HEK293 (cell line): Measurements from ENCODE around the gene ELAVL1.

Source experiments
- CTCF ChIA-PET: fragments of 350-600 bp; formaldehyde crosslinking; extraction: SDS; loops from one replicate; lab custom pipeline; 2021; ENCODE audit warnings: antibody characterized with exemption; lab: Yijun Ruan, JAX
- POLR2A ChIA-PET: fragments of 300-600 bp; formaldehyde crosslinking; extraction: SDS; loops from one replicate; lab custom pipeline; 2020; ENCODE audit warnings: antibody characterized with exemption, inconsistent platforms; lab: Yijun Ruan, JAX
- H3K27ac ChIP-seq: fragments of 200-500 bp; sonication (Bioruptor generic); 2 replicates; pipeline ENCODE4 v1.5.1; 2014; ENCODE audit warnings: low read depth, low read length, control low read depth, inconsistent platforms; ENCODE audit errors: extremely low read depth
- H3K36me3 ChIP-seq, 2 experiments: fragments of 200-500 bp in 1 of 2; sonication (Bioruptor generic) in 1 of 2; 1 replicate in 1 of 2; 2 replicates in 1 of 2; pipeline ENCODE4 v1.5.1; 2014 to 2017; ENCODE audit warnings: inconsistent platforms in 2 of 2, low read length in 2 of 2; ENCODE audit not compliant: control insufficient read depth in 2 of 2, insufficient read depth in 1 of 2
- H3K4me1 ChIP-seq: fragments of 200-500 bp; sonication (Bioruptor generic); 2 replicates; pipeline ENCODE4 v1.5.1; 2014; ENCODE audit warnings: mild to moderate bottlenecking, low read length, inconsistent platforms; ENCODE audit not compliant: control insufficient read depth, insufficient read depth
- H3K4me3 ChIP-seq: 2 replicates; pipeline ENCODE4 v1.5.1; 2011; ENCODE audit warnings: low read depth, mild to moderate bottlenecking, control low read depth, low read length, moderate library complexity
- H3K9me3 ChIP-seq: fragments of 200-500 bp; sonication (Bioruptor generic); 2 replicates; pipeline ENCODE4 v1.5.1; 2014; ENCODE audit warnings: low read depth, low read length, inconsistent platforms; ENCODE audit not compliant: control insufficient read depth, insufficient read depth
- FEZF1 ChIP-seq: fragments of 450-650 bp; formaldehyde crosslinking; IDR thresholded peaks from 2 replicates; pipeline ENCODE4 v1.5.1; 2016; ENCODE audit warnings: missing biosample characterization, missing genetic modification characterization
- KLF1 ChIP-seq: fragments of 450-650 bp; formaldehyde crosslinking; IDR thresholded peaks from 2 replicates; pipeline ENCODE4 v1.5.1; 2016; ENCODE audit warnings: missing biosample characterization, missing genetic modification characterization
- KLF16 ChIP-seq: fragments of 450-650 bp; formaldehyde crosslinking; IDR thresholded peaks from 2 replicates; pipeline ENCODE4 v1.5.1; 2017; ENCODE audit warnings: missing biosample characterization, missing genetic modification characterization
- KLF7 ChIP-seq: fragments of 450-650 bp; formaldehyde crosslinking; IDR thresholded peaks from 2 replicates; pipeline ENCODE4 v1.5.1; 2016; ENCODE audit warnings: missing biosample characterization, missing genetic modification characterization, borderline replicate concordance
- SP2 ChIP-seq: fragments of 450-650 bp; formaldehyde crosslinking; IDR thresholded peaks from 2 replicates; pipeline ENCODE4 v1.5.1; 2016; ENCODE audit warnings: missing biosample characterization, missing genetic modification characterization
- ZBTB1 ChIP-seq: fragments of 450-650 bp; formaldehyde crosslinking; IDR thresholded peaks from 2 replicates; pipeline ENCODE4 v1.5.1; 2016; ENCODE audit warnings: missing biosample characterization, missing genetic modification characterization
- ZBTB17 ChIP-seq: fragments of 450-650 bp; formaldehyde crosslinking; IDR thresholded peaks from 2 replicates; pipeline ENCODE4 v1.5.1; 2016; ENCODE audit warnings: missing biosample characterization, missing genetic modification characterization
- ZBTB44 ChIP-seq: fragments of 450-650 bp; IDR thresholded peaks from 2 replicates; pipeline ENCODE4 v1.5.1; 2018; ENCODE audit warnings: missing biosample characterization, mild to moderate bottlenecking, missing genetic modification characterization
- ZNF10 ChIP-seq: fragments of 450-650 bp; formaldehyde crosslinking; IDR thresholded peaks from 2 replicates; pipeline ENCODE4 v1.5.1; 2017; ENCODE audit warnings: missing biosample characterization, missing genetic modification characterization
- ZNF391 ChIP-seq: fragments of 450-650 bp; formaldehyde crosslinking; IDR thresholded peaks from 2 replicates; pipeline ENCODE4 v1.5.1; 2016; ENCODE audit warnings: low read depth, missing biosample characterization, missing genetic modification characterization, borderline replicate concordance
- ZNF529 ChIP-seq: fragments of 450-650 bp; formaldehyde crosslinking; IDR thresholded peaks from 2 replicates; pipeline ENCODE4 v1.5.1; 2017; ENCODE audit warnings: missing genetic modification characterization, missing biosample characterization; ENCODE audit not compliant: insufficient replicate concordance
- ZNF610 ChIP-seq: fragments of 450-650 bp; formaldehyde crosslinking; IDR thresholded peaks from 2 replicates; pipeline ENCODE4 v1.5.1; 2016; ENCODE audit warnings: missing biosample characterization, missing genetic modification characterization, borderline replicate concordance
- ZNF707 ChIP-seq: fragments of 450-650 bp; formaldehyde crosslinking; IDR thresholded peaks from 2 replicates; pipeline ENCODE4 v1.5.1; 2016; ENCODE audit warnings: missing biosample characterization, missing genetic modification characterization
- TF ChIP-seq, protein P1 (sequence below): fragments of 450-650 bp; formaldehyde crosslinking; IDR thresholded peaks from 2 replicates; pipeline ENCODE4 v1.5.1; 2016; ENCODE audit warnings: missing biosample characterization, missing genetic modification characterization

The ELAVL1 gene

DNA sequence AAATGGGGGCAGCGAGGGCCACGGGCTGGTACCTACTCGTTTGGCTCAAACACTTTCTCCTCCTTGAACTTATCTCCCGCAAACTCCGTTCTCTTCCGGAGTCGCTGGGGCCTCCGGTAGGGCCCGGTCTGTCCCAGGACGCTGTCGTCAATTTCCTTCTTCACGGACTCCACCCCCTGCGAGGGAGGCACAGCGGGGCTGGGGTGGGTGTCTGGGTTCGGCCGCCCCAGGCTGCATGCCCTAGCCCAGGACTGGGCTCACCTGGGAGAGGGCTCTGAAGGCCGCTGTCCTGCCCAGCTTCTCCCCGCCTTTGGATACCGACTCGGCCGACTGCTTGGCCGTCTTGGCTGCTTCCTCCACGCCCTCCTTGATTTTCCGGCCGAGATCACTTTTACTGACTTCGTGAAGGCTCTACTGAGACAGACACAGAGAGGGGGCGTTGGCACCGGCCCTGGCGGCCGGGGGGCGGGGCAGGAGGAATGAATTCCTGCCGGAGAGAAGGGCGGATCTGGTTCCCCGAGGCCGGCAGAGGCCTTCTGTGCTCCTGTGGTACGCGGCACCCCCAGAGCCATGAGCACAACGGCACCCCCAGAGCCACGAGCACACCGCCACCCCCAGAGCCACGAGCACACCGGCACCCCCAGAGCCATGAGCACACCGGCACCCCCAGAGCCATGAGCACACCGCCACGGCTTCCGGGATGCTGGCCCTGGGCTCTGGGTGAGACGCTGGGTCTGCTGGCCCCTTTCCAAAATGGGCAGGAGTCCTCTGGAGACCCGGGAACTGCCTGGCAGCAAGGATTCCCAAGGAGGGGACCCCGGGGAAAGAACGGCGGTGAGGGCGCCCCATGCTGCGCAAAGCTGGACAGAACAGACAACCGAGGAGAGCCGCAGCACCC, 71.4 kb downstream of the ELAVL1 start:
- CTCF ChIA-PET, result interaction anchor here (0.7 to 1.2 kb wide), 3 partner anchors 10 to 323 kb away, joined by 3 to 5 read pairs (median 3); partner anchors contain the start of gene TIMM44
- peaks cover 29 to 86% of the 10 kb centered on the region in 2 experiments for H3K36me3 ChIP-seq

GRCh38 chr19:7933411-7933810, 72.0 kb downstream of the ELAVL1 start:
- POLR2A ChIA-PET, result interaction anchor here (5.8 kb wide), 1 partner anchor 9 kb away, joined by 60 read pairs; the partner anchor contains the start of gene TIMM44
- CTCF ChIA-PET, result interaction anchor here (0.7 kb wide), 1 partner anchor 323 kb away, joined by 3 read pairs; no protein-coding TSS in a partner anchor
- no peak overlapping the region for H3K27ac ChIP-seq
- no peak for TF ChIP-seq FEZF1 (tag by site-specific recombination)
- TF ChIP-seq, protein P1, sequence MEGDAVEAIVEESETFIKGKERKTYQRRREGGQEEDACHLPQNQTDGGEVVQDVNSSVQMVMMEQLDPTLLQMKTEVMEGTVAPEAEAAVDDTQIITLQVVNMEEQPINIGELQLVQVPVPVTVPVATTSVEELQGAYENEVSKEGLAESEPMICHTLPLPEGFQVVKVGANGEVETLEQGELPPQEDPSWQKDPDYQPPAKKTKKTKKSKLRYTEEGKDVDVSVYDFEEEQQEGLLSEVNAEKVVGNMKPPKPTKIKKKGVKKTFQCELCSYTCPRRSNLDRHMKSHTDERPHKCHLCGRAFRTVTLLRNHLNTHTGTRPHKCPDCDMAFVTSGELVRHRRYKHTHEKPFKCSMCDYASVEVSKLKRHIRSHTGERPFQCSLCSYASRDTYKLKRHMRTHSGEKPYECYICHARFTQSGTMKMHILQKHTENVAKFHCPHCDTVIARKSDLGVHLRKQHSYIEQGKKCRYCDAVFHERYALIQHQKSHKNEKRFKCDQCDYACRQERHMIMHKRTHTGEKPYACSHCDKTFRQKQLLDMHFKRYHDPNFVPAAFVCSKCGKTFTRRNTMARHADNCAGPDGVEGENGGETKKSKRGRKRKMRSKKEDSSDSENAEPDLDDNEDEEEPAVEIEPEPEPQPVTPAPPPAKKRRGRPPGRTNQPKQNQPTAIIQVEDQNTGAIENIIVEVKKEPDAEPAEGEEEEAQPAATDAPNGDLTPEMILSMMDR (tag by site-specific recombination), result peak; percentile 20; the same call in 1 of the 2 replicates
- TF ChIP-seq, all 188 proteins: peak for 1
- Histone ChIP-seq H3K4me3 (no peak overlapping the region), H3K9me3 (no peaks in the 10 kb centered on the region), H3K36me3 (peaks cover 29 to 81% of the 10 kb centered on the region in 2 experiments), H3K4me1 (peaks cover 11% of the 10 kb centered on the region)

More for the DNA sequence above, 71.4 kb downstream of the ELAVL1 start:
- Histone ChIP-seq H3K9me3 (no peaks in the 10 kb centered on the region), H3K4me1 (peaks cover 5% of the 10 kb centered on the region; the same call in 1 of the 2 replicates), H3K4me3 (no peak overlapping the region), H3K27ac (no peak overlapping the region)
- POLR2A ChIA-PET, result interaction anchor here (1.4 kb wide), 1 partner anchor 14 kb away, joined by 4 read pairs; the partner anchor contains the start of gene SNAPC2
- TF ChIP-seq SP2 (0 out of 2 replicates have a peak, but pooled peaks have one; percentile 3), ZNF529 (tag by site-specific recombination) (no peak)

GRCh38 chr19:7932930-7933300, 72.5 kb downstream of the ELAVL1 start:
- peaks cover 28 to 76% of the 10 kb centered on the region in 2 experiments for H3K36me3 ChIP-seq
- TF ChIP-seq ZNF391 (tag by site-specific recombination), result no peak
- TF ChIP-seq ZNF10 (tag by site-specific recombination), result no peak
- no peak for TF ChIP-seq KLF1 (tag by site-specific recombination)
- TF ChIP-seq ZBTB44, result no peak
- TF ChIP-seq KLF16 (tag by site-specific recombination), result no peak
- TF ChIP-seq ZBTB1 (tag by site-specific recombination), result no peak
- no peak for TF ChIP-seq ZNF610
- TF ChIP-seq KLF7 (tag by site-specific recombination), result no peak
- TF ChIP-seq ZBTB17 (tag by site-specific recombination), result no peak
- TF ChIP-seq ZNF707, result no peak
- CTCF ChIA-PET, result no interaction called here
- no peaks in the 10 kb centered on the region for H3K9me3 ChIP-seq
- H3K4me1 ChIP-seq, result peaks cover 14% of the 10 kb centered on the region
- H3K27ac ChIP-seq, result no peak overlapping the region
- POLR2A ChIA-PET, result interaction anchor here (5.8 kb wide), 1 partner anchor 10 kb away, joined by 60 read pairs; the partner anchor contains the start of gene TIMM44
- H3K4me3 ChIP-seq, result no peak overlapping the region
